ACHN (cell line): ENCODE data around the gene OR52B6.
"Not testable (repeated sequence)": the region's sequence is repeated elsewhere in the genome, so short reads cannot be mapped to it uniquely, and the experiment has no call there.

ENCODE experiments used
- DNase-seq: peaks from one replicate; pipeline ENCODE4 v3.0.0-alpha.2; 2015
- in situ Hi-C: cut with HindIII; loops from 2 replicates; pipeline ENCODE4 v1.10.0; 2017; ENCODE audit warnings: low sequenced_read_pairs, low pct_ligation_motif_present, low pct_unique_long_range_greater_than_20kb

Gene OR52B6

GRCh38 chr11:5589906-5590305, 9.2 kb downstream of the OR52B6 start:
- in situ Hi-C loops, DNase-seq: not testable (repeated sequence)

- DNase-seq, result peak; percentile 8
- in situ Hi-C loops, result no loop called here
Measured at GRCh38 chr11:5591613-5592012, 10.9 kb downstream of the OR52B6 start.

GRCh38 chr11:5592615-5593014, 11.9 kb downstream of the OR52B6 start:
- in situ Hi-C loops, result no loop called here
- DNase-seq, result no peak

- DNase-seq, result no peak
- in situ Hi-C loops, result no loop called here
Measured at GRCh38 chr11:5593146-5593545, 12.5 kb downstream of the OR52B6 start.

GRCh38 chr11:5596607-5597201, 16.0 kb downstream of the OR52B6 start, which contains the start of gene TRIM6:
Gene TRIM6, plus strand, starts transcription at chr11:5596637. Its CDS starts 261 bp downstream, at chr11:5596898.
- in situ Hi-C loops, result no loop called here
- peak; percentile 71 for DNase-seq

GRCh38 chr11:5597953-5598352, 17.3 kb downstream of the OR52B6 start:
- in situ Hi-C loops, result no loop called here
- no peak for DNase-seq

GRCh38 chr11:5600374-5600851, 19.7 kb downstream of the OR52B6 start:
- in situ Hi-C loops, result no loop called here
- DNase-seq, result peak; percentile 88

- in situ Hi-C loops, DNase-seq: not testable (repeated sequence)
Measured at GRCh38 chr11:5602791-5603190, 22.1 kb downstream of the OR52B6 start.

GRCh38 chr11:5603326-5603725, 22.6 kb downstream of the OR52B6 start:
- in situ Hi-C loops, result no loop called here
- DNase-seq, result no peak

GRCh38 chr11:5604896-5605295, 24.2 kb downstream of the OR52B6 start:
- no peak for DNase-seq
- in situ Hi-C loops, result no loop called here

- in situ Hi-C loops, result no loop called here
- peak; percentile 23 for DNase-seq
Measured at GRCh38 chr11:5605849-5606248, 25.2 kb downstream of the OR52B6 start.

GRCh38 chr11:5608808-5609207, 28.1 kb downstream of the OR52B6 start:
- in situ Hi-C loops, result no loop called here

GRCh38 chr11:5610446-5610845, 29.8 kb downstream of the OR52B6 start:
- DNase-seq, result no peak
- in situ Hi-C loops, result no loop called here

More at GRCh38 chr11:5608808-5609207, 28.1 kb downstream of the OR52B6 start:
- DNase-seq, result no peak

GRCh38 chr11:5611627-5612026, 30.9 kb downstream of the OR52B6 start:
- DNase-seq, result no peak
- in situ Hi-C loops, result no loop called here

- in situ Hi-C loops, result no loop called here
Measured at GRCh38 chr11:5618807-5619206, 38.1 kb downstream of the OR52B6 start.

GRCh38 chr11:5620651-5621521, 40.2 kb downstream of the OR52B6 start:
- in situ Hi-C loops, result no loop called here
- DNase-seq, result no peak

More at GRCh38 chr11:5618807-5619206, 38.1 kb downstream of the OR52B6 start:
- no peak for DNase-seq

GRCh38 chr11:5621580-5621979, 40.9 kb downstream of the OR52B6 start:
- no peak for DNase-seq
- in situ Hi-C loops, result no loop called here

GRCh38 chr11:5622802-5623201, 42.1 kb downstream of the OR52B6 start:
- no peak for DNase-seq
- in situ Hi-C loops, result no loop called here

GRCh38 chr11:5624489-5625279, 44.0 kb downstream of the OR52B6 start, which contains the start of gene TRIM34:
Gene TRIM34, plus strand, starts transcription at chr11:5625001. Its CDS starts 7,331 bp downstream, at chr11:5632332.
- peak; percentile 77 for DNase-seq

More at GRCh38 chr11:5624489-5625279, 44.0 kb downstream of the OR52B6 start, which contains the start of gene TRIM34:
- in situ Hi-C loops, result no loop called here
